ENCODE results near the gene AHDC1.
A peak's percentile ranks its signal among the peaks of the same experiment; 100 is the strongest.
"Not testable (repeated sequence)": the region's sequence is repeated elsewhere in the genome, so short reads cannot be mapped to it uniquely, and the experiment has no call there.

AHDC1 gene

GRCh38 chr1:27633640-27634176 lies 29.8 kb upstream of the AHDC1 start:
- DNase-seq: no peak

GRCh38 chr1:27633298-27633610 lies 29.3 kb upstream of the AHDC1 start:
- DNase-seq: no peak

- no peak for DNase-seq
Observed at GRCh38 chr1:27632387-27633297, 28.7 kb upstream of the AHDC1 start.

- peak in 1 of 58 donors; percentile 36 for DNase-seq
Observed at GRCh38 chr1:27630859-27631491, 27.0 kb upstream of the AHDC1 start.

- no peak for DNase-seq
Observed at GRCh38 chr1:27628712-27629111, 24.8 kb upstream of the AHDC1 start.

GRCh38 chr1:27627733-27628132 lies 23.8 kb upstream of the AHDC1 start:
- not testable (repeated sequence) for DNase-seq

GRCh38 chr1:27627061-27627460 lies 23.1 kb upstream of the AHDC1 start:
- no peak for DNase-seq

- DNase-seq: peak in 1 of 58 donors; percentile 13
Observed at GRCh38 chr1:27626031-27626935, 22.3 kb upstream of the AHDC1 start.

- peak in 3 of 58 donors; percentile 12 to 26 (median 18) for DNase-seq
Observed at GRCh38 chr1:27624467-27625178, 20.7 kb upstream of the AHDC1 start.

- no peak for DNase-seq
Observed at GRCh38 chr1:27623327-27624212, 19.6 kb upstream of the AHDC1 start.

GRCh38 chr1:27622828-27623227 lies 18.9 kb upstream of the AHDC1 start:
- DNase-seq: no peak

- no peak for DNase-seq
Observed at GRCh38 chr1:27621051-27621920, 17.3 kb upstream of the AHDC1 start.

- DNase-seq: not testable (repeated sequence)
Observed at GRCh38 chr1:27619782-27620438, 16.0 kb upstream of the AHDC1 start.

- no peak for DNase-seq
Observed at GRCh38 chr1:27618341-27619082, 14.6 kb upstream of the AHDC1 start.

GRCh38 chr1:27617420-27617819 lies 13.5 kb upstream of the AHDC1 start:
- DNase-seq: no peak

- DNase-seq: no peak
Observed at GRCh38 chr1:27616441-27616840, 12.5 kb upstream of the AHDC1 start.
